ENCODE results near the gene CCDC17.

DNA sequence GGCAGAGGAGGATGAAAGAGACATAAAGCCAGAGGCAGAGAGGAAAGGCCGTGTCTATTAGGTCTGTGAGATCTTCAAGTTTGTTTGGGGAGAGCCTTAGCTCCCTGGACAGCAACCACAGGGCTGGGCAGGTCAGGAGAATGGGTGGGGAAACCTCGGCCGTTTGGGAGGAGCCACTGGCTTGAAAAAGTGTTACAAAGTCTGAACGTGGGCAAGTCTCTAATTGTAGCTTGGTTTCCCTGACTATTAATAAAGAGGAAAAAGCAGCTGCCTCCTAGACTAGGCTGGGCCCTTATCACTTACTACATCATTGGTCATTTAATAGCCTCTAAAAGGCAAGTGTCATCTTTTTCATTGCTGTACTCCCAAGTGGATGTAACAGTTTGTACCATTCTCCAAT, at the start of gene CCDC17:
- TF ChIP-seq, protein P1, sequence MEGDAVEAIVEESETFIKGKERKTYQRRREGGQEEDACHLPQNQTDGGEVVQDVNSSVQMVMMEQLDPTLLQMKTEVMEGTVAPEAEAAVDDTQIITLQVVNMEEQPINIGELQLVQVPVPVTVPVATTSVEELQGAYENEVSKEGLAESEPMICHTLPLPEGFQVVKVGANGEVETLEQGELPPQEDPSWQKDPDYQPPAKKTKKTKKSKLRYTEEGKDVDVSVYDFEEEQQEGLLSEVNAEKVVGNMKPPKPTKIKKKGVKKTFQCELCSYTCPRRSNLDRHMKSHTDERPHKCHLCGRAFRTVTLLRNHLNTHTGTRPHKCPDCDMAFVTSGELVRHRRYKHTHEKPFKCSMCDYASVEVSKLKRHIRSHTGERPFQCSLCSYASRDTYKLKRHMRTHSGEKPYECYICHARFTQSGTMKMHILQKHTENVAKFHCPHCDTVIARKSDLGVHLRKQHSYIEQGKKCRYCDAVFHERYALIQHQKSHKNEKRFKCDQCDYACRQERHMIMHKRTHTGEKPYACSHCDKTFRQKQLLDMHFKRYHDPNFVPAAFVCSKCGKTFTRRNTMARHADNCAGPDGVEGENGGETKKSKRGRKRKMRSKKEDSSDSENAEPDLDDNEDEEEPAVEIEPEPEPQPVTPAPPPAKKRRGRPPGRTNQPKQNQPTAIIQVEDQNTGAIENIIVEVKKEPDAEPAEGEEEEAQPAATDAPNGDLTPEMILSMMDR (IDR thresholded peaks at IDR 0.05): no peak
- TF ChIP-seq POLR2A (IDR thresholded peaks at IDR 0.05): no peak
